HG03571 (cell line): Measurements from ENCODE around the gene ZSWIM4.
"Not testable (repeated sequence)": the region's sequence is repeated elsewhere in the genome, so short reads cannot be mapped to it uniquely, and the experiment has no call there.

Experiments
- ATAC-seq: cut with Tn5 transposase; IDR thresholded peaks from one replicate; pipeline ENCODE4 v1.9.1; 2021; ENCODE audit not compliant: unreplicated experiment

Gene ZSWIM4

GRCh38 chr19:13848340-13848677, 53.1 kb downstream of the ZSWIM4 start:
- ATAC-seq, result no peak

DNA sequence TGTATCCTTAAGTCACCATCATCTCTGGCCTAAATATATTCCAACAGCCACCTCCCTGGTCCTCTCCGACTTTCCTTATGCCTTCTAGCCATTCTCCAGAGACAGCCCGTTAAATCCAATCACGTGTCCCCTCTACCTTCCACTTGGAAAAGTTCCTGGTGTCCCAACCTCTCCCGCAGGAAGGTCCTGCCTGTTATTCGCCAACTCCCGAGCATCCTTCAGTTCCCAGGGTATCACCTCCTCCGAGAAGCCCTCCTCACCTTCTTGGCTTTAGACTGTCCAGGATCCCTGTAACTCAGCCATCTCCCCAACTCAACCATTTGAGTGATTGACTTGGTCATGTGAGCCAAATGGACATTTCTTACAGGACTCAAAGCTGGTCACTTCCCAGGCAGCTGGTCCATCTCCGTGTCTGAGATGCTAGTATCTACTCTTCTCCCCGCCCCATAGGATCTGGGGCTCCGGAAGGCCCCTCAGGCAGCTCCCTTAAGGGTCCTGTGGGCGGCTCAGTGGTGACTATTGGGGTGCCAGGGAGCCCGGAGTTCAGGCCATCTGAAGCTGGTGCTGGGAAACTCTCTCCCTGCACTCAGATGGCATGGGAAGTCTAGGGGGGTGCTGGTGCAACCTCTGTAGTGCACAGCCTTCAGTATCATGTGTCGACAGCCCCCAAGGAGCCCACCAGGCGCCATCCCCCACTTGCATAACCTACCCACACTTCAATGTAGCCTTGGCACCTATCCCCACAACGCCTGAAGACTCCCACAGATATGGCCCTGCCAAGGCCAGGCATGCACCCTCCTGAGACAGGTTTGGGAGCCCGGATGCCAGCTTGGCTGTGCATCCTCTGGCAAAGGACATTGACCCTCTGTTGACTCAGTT, 53.8 kb downstream of the ZSWIM4 start:
- ATAC-seq, result no peak

DNA sequence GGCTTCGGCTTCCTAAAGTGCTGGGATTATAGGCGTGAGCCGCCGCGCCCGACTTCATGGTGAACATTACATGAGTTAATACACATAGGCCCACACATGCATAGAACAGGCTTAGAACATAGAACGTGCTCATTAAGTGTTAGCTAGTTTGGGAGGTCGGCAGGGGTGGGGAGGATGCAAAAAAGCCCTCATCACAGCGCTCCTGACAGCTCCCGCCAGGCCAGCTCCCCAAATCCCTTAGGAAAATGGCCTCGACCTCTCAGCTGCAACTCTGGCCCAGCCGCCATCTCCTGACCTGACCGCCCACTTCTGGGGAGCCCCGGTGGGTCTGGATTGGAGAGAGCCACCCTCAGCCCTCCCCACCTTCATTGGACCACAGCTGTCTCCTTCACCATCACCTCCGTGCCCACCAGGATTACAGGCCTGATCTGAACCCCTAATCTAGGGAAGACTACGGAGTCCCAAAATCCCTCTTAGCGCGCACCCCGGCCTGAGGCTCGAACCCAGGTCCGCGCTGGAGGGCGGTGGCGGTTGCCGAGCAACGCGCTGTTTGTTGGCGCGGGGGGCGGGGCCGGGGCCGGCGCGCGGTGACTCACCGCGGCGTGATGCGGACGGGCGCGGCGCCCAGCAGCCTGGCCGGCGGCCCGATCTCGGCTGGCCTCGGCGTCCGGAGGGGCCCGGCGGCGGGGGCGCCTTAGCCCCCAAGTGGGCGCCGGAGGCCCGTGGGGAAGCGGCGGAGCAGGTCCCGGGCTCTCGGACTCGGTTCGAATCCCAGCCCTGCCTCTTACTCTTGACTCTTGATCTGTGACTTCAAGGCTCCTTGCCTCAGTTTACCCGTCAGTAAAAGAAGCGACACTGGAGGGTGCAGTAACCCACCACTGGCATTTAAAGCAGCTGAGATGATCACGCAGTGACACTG, 55.0 kb downstream of the ZSWIM4 start:
- ATAC-seq, result no peak

- ATAC-seq, result no peak
Measured at GRCh38 chr19:13850910-13851733, 55.9 kb downstream of the ZSWIM4 start.

- ATAC-seq, result not testable (repeated sequence)
Measured at GRCh38 chr19:13851734-13852114, 56.5 kb downstream of the ZSWIM4 start.

GRCh38 chr19:13852171-13852707, 57.0 kb downstream of the ZSWIM4 start:
- not testable (repeated sequence) for ATAC-seq

GRCh38 chr19:13856497-13856896, 61.3 kb downstream of the ZSWIM4 start:
- ATAC-seq, result no peak

- no peak for ATAC-seq
Measured at GRCh38 chr19:13859361-13859880, 64.2 kb downstream of the ZSWIM4 start.

DNA sequence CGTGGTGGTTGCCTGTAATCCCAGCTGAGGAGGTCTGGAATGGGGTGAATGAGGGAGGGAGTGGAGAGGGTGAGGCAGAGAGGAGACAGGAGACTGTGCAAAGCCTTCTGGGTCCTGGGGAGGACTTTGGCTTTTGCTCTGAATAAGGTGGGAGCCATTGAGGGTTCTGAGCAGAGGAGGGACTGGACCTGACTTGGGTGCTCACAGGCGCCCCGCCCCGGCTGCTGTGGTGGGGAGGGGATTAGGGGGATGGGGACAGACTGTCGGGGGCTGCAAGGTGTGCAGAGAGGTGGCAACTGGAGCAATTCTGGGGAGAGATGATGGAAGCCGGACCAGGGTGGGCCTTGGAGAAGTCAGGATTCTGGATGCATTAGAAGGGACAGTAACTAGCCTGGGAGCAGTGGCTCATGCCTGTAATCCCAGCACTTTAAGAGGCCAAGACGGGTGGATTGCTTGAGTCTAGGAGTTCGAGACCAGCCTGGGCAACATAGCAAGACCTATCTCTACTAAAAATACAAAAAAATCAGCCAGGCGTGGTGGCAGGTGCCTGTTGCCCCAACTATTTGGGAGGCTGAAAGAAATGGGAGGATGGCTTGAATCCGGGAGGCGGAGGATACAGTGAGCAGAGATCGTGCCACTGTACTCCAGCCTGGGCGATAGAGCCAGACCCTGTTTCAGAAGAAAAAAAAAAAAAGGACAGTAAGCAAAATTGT, 65.6 kb downstream of the ZSWIM4 start:
- ATAC-seq, result no peak

GRCh38 chr19:13861392-13861713, 66.1 kb downstream of the ZSWIM4 start:
- ATAC-seq, result peak; percentile 9

GRCh38 chr19:13861714-13862531, 66.7 kb downstream of the ZSWIM4 start:
- ATAC-seq, result peak; percentile 68

GRCh38 chr19:13864046-13864666, 68.9 kb downstream of the ZSWIM4 start:
- ATAC-seq, result no peak

DNA sequence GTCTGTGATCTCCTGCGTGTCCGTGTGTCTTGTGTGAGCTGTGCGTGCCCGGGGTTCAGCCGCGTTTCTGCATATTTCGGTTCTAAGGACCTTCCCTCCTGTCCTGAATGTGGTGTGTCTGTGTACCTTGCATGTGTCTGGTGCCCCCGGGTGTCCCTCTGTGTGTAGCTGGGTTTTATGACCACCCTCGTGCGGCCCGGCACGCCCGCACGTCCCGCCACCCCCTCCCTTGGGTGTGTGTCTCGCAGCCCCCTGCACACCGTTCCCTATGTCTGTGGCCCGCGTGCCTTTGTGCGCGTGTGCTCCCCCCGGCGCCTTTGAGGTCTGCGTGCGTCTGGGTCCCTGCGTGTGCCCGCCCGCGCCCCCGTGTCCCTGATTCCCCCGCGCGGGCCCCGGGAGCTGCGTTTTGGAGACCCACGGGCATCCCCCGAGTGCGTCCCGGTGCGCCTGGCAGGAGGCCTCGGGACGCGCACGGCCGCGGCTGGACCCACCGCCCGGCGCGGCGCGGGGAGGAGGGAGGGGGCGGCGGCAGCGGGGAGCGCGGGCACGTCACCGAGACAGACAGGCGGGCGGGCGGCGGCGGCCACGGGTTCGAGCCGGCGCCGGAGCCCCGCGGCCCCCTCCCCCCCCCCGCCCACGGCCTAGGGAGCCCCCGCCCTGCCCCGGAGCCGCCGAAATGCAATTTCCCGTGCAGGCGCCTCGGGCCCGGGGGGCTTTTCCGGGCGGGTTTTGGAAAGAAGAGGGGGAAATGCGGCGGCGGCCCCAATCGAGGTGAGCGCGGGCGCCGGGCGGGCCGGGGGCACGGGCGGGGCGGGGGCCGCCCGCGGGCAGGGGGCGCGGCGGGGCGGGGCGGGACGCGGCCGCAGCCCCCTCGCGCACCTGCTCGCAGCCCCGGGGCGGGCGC, 69.7 kb downstream of the ZSWIM4 start:
- no peak for ATAC-seq

- ATAC-seq, result no peak
Measured at GRCh38 chr19:13865571-13866462, 70.6 kb downstream of the ZSWIM4 start.

GRCh38 chr19:13866463-13867046, 71.3 kb downstream of the ZSWIM4 start:
- ATAC-seq, result no peak

- ATAC-seq, result no peak
Measured at GRCh38 chr19:13868663-13869062, 73.4 kb downstream of the ZSWIM4 start.
